Retinal pigment epithelial cell (primary cell): Measurements from ENCODE around the gene DAZAP1.

Source experiments
- DNase-seq: peaks from one replicate; pipeline ENCODE4 v3.0.0-alpha.2; 2010; ENCODE audit warnings: low read depth
- H3K4me3 ChIP-seq: 2 replicates; pipeline ENCODE4 v1.5.1; 2011; ENCODE audit warnings: mild to moderate bottlenecking, low read length, control low read depth, moderate library complexity
- CTCF ChIP-seq: conservative IDR thresholded peaks from 2 replicates; pipeline ENCODE4 v1.5.1; 2011; ENCODE audit warnings: low read depth, low read length, control low read depth, inconsistent platforms

DAZAP1 gene

GRCh38 chr19:1450735-1451731, 43.6 kb downstream of the DAZAP1 start:
- DNase-seq: no peak
- no peak overlapping the region for H3K4me3 ChIP-seq
- no peak for TF ChIP-seq CTCF

- H3K4me3 ChIP-seq: no peak overlapping the region
- TF ChIP-seq CTCF: no peak
- no peak for DNase-seq
Measured at GRCh38 chr19:1451916-1452801, 44.8 kb downstream of the DAZAP1 start.

GRCh38 chr19:1452802-1453524, 45.6 kb downstream of the DAZAP1 start:
- TF ChIP-seq CTCF: no peak
- no peak for DNase-seq
- H3K4me3 ChIP-seq: no peak overlapping the region

- peak; percentile 10 for TF ChIP-seq CTCF
- H3K4me3 ChIP-seq: no peak overlapping the region
- DNase-seq: peak; percentile 72
Measured at GRCh38 chr19:1453525-1454364, 46.4 kb downstream of the DAZAP1 start.

GRCh38 chr19:1455002-1455335, 47.6 kb downstream of the DAZAP1 start:
- H3K4me3 ChIP-seq: no peak overlapping the region

More at GRCh38 chr19:1455002-1455335, 47.6 kb downstream of the DAZAP1 start:
- DNase-seq: no peak
- no peak for TF ChIP-seq CTCF
